Measurements from ENCODE around the gene FOXK1.
"Not testable (repeated sequence)": the region's sequence is repeated elsewhere in the genome, so short reads cannot be mapped to it uniquely, and the experiment has no call there.

FOXK1 gene

DNA sequence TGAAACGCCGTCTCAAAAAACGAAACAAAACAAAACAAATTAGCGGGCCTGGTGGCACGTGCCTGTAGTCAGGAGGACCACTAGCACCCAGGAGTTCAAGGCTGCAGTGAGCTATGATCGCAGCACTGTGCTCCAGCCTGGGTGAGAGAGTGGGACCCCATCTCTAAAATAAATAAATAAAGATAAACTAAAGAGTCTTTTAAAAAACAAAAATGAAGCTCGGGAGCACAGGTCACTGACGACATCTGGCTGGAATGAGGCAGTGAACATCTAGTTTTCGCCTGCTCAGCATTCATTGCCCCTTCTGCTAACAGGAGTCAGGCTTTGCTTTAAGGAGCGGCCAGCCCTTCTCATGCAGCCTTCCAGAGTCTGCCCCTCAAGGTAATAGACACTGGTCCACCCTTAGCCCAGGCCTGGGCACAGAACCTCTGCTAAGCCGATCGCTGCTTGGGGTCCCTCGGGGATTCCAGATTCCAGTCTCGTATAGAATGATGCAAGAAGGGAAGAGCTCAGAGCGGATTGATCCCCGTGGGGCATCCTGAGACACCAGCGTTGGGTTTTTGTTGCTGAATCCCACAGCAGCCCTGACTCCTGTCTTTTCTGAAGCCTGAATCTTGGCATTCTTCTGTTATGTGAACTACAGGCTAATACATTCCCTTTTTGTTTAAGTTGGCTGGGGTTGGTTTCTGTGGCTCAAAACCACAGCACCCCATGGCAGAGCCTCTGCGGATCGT is 14.2 kb upstream of the FOXK1 start:
- no peak for DNase-seq

DNA sequence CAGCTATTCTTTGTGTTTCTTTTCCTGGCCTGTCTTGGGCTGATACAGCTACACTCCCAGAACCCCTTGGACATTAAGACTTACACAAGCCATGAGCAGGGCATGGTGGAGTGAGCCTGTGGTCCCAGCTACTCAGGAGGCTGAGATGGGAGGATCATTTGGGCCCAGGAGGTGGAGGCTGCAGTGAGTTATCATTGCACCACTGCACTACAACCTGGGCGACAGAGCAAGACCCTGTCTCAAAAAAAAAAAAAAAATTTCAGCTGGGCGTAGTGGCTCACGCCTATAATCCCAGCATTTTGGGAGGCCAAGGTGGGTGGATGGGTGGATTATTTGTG is 13.6 kb upstream of the FOXK1 start:
- DNase-seq = no peak

DNA sequence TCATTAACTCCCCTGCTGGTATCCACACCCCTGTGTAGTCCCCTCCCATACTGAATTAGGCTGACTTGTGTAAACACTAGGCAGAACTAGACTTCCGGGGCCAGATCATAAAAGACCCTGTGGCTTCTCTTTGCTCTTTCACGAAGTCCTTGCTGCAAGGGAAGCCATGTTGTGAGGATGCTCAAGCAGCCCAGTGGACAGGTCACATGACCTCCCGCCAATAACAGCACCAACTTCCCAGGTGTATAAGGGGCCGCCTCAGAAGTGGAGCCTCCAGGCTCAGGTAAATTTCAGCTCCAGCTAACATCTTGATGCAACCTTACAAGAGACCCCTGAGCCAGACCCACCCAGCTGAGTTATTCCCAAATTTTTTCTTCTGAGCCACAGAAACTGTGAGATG is 11.3 kb upstream of the FOXK1 start:
- no peak for DNase-seq

DNA sequence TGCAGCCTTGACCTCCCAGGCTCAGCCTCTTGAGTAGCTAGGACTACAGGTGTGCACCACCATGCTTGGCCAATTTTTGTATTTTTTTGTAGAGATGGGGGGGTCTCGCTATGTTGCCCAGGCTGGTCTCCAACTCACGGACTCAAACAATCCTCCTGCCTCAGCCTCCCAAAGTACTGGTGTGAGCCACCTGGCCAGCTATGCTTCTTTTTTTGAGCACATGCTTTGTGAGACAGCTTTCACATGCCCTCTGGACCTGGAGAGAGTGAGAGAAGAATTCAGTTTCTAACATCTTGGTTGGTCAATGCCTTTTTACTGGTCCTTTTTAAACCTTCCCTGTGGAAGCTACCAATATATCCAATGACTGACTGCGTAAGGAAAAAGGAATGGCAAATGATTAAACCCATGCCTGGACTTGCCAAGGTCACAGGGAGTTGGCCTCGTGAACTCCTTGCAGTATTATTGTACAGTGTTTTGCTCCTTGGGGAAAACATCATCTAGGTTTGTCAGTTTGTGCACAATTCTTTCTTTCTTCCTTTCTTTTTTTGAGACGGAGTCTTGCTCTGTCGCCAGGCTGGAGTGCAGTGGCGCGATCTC is 6.2 kb upstream of the FOXK1 start:
- no peak for DNase-seq

DNA sequence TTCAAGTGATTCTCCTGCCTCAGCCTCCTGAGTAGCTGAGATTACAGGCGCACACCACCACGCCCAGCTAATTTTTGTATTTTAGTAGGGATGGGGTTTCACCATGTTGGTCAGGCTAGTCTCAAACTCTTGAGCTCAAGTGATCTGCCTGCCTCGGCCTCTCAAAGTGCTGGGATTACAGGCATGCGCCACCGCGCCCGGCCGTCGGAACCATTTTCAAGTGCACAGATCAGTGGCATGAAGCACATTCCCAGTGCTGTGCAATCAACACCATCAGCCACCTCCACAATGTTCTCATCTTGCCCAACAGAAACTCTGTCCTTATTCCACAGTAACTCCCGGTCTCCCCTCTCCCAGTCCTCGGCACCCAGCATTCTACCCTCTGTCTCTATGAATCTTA is 4.6 kb upstream of the FOXK1 start:
- not testable (repeated sequence) for DNase-seq

DNA sequence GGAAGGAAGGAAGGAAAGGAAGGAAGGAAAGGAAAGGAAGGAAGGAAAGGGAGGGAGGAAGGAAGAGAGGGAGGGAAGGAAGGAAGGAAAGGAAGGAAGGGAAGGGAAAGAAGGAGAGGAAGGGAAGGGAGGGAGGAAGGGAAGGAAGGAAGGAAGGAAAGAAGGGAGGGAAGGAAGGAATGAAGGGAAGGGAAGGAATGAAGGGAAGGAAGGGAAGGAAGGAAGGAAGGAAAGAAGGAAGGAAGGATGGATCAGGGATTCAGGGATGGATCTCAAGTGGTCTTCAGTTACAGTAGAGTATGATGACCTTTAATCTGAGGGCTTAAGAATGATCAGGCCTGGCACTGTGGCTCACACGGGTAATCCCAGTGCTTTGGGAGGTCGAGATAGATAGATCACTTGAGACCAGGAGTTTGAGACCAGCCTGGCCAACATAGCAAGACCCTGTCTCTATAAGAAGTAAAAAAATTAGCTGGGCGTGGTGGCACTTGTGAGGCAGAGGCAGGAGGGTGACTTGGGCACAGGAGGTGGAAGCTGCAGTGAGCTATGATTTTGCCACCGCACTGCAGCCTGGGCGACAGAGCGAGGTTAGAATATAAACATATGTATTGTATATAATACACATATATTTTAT is 760 bp upstream of the FOXK1 start:
- DNase-seq = no peak

DNA sequence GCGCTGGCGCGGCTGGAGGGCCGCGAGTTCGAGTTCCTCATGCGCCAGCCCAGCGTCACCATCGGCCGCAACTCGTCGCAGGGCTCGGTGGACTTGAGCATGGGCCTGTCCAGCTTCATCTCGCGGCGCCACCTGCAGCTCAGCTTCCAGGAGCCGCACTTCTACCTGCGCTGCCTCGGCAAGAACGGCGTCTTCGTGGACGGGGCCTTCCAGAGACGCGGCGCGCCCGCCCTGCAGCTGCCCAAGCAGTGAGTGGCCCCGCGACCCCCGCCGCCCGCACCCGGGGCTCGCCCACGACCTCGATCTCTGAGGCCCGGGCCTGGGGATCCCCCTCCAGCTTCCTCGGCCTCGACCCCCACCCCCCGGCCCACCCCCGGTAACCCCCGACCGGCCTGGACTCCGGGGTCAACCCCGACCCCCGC is 537 bp downstream of the FOXK1 start:
- DNase-seq = peak; percentile 24

DNA sequence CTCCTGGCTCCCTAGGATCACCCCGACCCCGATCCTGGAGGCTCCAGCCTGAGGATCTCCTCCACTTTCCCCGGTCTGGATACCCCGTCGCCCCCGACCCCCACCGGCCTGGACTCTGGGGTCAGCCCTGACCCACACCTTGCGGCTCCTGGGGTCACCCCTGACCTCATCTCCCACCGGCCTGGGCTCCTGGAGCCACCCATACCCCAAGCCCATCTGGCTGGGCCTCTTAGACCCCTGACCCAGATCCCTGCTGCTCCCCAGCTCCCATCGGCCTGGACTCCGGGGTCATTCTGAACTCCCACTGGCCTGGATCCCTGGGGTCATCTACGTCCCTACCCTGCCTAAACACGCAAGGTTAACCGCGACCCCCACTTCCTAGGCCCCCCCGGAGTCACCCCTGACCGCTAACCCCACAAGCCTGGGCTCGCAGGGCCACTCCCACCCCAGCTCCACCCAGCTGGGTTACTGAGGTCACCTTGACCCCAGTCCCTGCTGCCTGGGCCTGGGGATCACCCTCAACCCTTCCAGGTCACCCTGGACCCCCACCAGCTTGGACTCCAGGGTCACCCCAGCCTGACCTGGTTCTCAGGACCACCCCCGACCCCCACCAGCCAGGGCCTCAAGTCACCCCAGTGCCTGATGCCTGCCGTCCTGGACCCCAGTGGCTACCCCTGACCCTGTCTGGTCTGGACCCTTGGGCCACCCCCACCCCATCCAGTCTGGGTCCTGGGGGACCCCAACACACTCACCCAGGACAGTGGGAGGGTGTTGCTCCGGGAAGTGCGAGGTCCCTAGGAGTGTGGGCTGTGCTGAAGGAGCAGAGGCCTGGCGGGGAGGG is 1.2 kb downstream of the FOXK1 start:
- no peak for DNase-seq

DNA sequence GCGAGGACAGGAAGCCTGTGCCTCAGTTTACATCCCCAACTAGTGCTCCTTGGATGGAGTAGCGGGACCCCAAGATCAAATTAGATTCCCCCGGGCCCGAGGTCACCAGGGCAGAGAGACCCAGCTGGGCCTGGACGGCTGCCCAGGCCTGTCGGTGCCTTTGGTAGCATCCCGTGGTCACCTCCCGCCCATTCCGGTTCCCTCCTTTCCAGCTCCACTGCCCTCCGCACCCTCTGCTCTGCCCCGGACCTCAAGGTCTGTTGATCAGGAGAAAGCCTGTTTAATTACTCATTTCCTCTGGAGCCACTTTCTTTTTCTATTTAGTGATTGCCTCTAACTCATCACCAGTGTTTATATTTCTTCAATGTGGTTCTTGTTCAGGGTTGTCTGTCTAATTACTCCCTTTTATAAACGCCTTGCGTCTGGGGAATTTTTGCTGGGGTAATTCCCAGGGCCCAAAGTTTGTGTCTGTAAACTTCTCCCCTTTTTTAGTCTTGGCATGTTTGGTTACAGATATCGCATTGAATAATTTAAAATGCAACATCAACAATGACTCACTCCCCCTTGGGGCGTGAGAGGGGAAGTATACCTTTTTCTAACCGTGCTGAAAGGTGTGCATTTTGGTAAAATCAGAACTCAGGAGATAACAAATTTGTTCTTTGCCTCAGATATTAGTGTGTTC is 1.9 kb downstream of the FOXK1 start:
- DNase-seq = peak; percentile 43

DNA sequence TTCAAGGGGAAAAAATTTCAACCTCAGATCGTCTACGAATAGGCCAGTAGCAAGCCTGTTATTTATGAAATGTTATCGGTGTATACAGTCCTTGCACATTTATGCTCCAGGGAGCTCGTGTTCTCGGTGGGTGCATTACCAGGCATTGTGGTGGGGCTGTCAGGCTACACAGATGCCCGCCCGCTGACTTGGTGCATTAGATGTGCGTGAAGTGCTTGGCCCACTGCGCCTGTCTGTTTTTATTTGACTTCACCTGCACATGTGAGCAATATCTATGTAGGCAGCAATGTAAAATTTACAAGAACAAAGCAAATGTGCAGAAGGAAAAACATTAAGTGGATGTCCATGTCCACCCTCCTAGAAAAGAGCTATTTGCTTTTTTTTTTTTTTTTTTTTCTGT is 2.8 kb downstream of the FOXK1 start:
- DNase-seq = no peak

DNA sequence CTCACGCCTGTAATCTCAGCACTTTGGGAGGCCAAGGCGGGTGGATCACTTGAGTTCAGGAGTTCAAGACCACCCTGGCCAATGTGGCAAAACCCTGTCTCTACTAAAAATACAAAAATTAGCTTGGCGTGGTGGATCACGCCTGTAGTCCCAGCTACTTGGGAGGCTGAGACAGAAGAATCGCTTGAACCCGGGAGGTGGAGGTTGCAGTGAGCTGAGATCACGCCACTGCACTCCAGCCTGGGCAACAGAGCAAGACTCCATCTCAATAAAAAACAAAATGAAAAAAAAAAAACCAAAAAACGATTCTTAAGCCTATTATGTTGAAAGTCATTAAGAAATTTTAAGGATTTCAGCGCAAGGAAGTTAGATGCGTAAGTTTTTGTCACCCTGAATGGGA is 3.6 kb downstream of the FOXK1 start:
- not testable (repeated sequence) for DNase-seq

DNA sequence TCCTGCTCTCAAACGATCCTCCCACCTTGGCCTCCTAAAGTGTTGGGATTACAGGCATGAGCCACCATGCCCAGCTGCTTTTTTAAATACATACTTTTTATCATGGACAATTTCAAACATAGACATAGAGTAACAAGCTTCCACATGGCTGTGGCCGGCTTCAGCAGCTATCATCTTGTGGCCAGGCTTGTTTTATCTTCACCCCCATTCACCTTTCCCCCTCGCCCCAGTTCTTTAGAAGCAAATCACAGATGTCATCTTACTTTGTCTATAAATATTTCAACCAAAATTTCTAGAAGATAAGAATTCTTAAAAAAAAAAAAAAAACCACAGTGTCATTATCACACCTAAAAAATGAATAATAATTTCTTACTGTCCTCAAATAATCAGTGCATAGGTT is 5.9 kb downstream of the FOXK1 start:
- DNase-seq = no peak

DNA sequence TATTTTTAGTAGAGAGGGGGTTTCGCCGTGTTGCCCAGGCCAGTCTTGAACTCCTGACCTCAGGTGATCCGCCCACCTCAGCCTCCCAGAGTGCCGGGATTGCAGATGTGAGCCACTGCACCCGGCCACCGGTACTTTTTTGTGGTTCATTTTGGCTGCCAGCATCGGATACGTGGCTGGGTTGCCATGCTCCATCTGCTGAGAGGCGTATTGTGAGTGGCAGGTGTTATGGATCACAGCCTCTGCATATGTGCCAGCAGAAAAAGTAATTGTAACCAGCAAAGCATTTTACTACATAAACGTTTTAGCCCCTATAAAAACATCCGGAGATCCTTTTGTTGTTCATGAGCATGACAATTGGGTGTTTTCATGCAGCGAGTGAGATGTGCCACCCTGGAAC is 7.1 kb downstream of the FOXK1 start:
- DNase-seq = no peak

DNA sequence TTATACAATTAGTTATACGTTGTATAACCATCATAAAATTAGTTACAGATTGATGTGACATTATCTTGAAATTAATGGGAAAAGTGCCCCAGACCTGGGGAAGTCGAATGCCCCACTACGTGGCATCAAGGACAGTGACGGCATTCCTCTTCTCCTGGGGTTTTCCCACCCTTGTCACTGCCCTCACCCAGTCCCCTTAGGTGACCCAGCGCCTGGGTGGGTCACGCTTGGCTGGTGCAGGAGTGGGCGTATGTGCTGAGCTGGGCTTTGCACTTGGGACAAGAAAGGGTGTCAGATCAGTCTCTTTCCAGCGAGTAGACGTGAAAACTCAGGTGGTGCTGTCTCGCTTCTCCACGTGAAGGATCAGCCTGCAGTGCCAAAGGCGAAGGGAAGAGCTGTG is 7.6 kb downstream of the FOXK1 start:
- no peak for DNase-seq

DNA sequence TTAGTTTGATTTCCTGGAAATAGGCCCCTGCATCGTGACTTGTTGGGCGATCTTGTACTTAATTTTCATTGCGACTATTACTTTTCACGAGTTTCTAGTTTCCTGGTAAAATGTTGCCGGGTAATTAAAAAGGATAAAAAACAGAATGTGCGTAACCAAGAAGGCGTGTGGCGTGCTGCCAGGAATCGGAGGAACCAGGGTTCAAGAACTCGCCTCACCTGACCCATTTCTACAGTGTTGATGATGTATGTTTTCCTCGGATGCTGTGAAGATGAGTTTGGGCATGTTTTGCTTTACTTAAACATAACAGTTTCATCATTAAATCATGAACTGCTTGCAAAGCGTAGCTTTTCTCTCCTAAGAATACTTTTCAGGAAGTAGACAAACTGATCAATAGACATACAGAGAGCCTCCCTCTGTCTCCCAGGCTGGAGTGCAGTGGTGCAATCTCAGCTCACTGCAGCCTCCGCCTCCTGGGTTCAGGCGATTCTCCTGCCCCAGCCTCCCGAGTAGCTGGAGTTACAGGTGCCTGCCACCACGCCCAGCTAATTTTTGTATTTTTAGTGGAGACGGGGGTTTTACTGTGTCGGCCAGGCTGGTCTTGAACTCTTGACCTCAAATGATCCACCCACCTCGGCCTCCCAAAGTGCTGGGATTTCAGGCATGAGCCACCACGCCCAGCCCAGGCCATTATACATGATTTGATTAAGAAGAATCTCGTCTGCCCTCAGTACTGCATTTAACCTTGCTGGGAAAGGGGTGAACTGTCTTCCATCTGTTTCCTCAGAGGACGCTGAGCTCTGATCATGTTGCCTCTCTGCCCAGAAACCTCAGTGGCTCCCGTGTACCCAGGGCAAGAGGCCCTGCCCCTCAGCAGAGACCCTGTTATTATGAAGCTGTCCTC is 9.1 kb downstream of the FOXK1 start:
- DNase-seq = no peak

DNA sequence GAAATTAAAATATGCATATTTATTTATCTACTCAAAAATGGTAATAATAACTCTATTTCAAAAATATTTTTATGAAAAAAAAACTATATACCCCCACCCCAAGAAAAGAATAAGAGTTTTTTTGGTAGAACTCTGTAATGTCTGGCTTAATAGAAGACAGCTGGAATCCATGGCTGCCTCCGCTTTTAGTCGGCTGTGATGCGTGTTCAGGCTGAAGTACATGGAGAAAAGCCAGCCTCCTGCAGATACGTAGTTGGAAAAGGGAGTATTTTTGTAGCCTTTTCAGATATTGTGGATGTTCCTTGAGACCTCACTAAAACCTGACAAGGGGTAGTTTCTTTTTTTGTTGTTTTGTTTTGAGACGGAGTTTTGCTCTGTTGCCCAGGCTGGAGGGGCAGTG is 10.0 kb downstream of the FOXK1 start:
- DNase-seq = no peak

DNA sequence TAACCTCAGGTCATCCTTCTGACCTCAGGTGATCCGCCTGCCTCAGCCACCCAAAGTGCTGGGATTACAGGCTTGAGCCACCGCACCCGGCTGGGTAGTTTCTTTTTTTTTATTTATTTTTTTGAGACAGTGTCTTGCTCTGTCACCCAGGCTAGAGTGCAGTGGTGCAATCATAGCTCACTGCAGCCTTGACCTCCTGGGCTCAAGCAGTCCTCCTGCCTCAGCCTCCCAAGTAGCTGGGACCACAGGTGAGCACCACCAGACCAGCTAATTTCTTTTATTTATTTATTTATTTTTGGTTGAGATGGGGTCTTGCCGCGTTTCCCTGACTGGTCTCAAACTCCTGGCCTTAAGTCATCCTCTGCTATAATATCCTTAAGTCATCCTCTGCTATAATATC is 10.5 kb downstream of the FOXK1 start:
- not testable (repeated sequence) for DNase-seq

DNA sequence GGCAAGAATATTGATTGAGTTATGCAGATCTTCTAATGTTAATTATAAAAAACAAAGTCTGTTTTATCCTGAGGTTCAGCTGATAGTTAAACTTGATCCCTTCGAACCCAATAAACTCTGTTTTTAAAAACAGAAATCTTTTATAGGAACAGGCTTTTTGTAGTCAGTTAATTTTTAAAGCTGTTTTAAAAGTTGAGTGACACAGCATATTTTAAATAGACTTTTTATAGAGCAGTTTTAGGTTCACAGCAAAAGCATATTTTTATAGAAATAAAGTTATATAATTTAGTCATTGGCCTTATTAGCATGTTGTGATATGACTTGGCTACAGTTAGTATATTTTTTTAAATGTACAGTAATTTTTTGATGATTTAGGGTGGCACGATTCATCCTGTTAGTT is 11.1 kb downstream of the FOXK1 start:
- no peak for DNase-seq

DNA sequence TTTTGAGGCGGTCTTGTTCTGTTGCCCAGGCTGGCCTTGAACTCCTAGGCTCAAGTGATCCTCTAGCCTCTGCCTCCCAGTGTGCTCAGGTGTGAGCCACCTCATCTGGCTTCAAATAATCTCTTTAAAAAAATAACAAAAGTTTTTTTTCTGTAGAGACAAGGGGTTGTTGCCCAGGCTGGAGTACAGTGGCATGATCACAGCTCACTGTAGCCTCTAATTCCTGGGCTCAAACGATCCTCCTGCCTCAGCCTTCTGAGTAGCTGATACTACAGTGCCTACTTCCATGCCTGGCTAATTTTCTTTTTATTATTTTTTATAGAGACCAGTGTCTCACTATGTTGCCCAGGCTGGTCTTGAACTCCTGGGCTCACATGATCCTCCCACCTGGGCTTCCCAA is 11.7 kb downstream of the FOXK1 start:
- DNase-seq = no peak

DNA sequence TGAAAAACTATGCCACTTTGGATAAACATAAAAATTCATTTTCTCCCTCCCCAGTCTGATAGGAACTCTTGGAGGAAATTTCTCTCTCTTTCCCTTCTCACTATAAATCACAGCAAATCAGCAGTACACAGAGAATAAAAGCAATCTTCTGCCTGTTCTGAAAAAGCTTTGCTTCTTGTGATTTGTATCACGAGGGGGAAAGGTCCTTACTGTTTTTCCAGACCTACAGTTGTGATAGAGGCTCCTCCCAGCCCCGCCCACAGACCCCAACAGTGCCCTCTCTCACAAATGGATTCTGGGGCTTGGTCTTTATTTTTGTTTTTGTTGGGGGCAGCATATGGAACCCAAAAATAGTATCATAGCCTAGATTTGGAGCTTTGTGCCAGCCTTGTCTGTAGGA is 12.2 kb downstream of the FOXK1 start:
- no peak for DNase-seq

DNA sequence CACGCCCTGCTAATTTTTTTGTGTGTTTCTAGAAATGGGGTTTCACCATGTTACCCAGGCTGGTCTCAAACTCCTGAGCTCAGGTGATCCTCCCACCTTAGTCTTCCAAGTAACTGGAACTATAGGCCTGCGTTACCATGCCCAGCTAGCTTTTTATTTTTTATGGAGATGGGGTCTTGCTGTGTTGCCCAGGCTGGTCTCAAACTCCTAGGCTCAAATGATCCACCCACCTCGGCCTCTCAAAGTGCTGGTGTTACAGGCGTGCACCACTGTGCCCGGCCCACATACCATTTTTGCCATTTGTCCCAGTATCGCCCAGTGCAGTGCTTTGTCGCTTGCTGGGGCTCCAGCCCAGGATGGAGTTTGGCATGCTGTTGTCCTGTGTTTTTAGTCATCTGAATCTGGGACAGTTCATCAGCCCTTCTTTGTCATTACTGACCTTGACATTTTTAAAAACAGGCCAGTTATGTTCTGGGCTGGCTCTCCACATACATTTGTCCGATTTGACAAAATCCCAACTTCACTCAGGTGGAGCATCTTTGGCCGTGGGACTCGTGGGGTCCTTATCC is 16.7 kb downstream of the FOXK1 start:
- DNase-seq = no peak

DNA sequence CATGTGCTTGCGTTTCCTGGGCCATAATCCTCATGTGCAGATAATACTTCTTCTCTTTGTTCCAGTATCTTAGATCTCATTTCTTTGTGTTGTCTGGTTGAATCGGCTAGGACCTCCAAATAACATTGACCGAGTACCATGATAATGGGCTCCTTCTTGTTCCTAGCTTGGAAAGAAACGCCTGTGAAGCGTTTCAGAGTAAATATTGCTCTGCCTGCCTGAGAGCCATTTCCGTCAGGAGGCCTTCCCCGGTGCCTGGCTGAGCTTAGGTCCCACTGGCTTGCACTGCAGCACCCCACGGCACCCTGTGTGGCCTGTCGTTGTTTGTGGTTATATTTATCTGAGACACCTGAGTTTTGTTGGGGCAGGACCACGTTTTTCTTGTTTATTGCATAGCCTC is 17.7 kb downstream of the FOXK1 start:
- DNase-seq = no peak
